Liver (tissue), 3 donors: ENCODE results near the gene TMPRSS7.

Source experiments
- JUND ChIP-seq, 2 donors: IDR thresholded peaks; 2 replicates each; pipeline ENCODE4 v1.6.1; 2016; ENCODE audit warnings: antibody characterized with exemption in 2 of 2
- MAX ChIP-seq: IDR thresholded peaks from 2 replicates; pipeline ENCODE4 v1.6.1; 2016; ENCODE audit warnings: antibody characterized with exemption
- RAD21 ChIP-seq, 2 donors: IDR thresholded peaks; 2 replicates each; pipeline ENCODE4 v1.6.1; 2016; ENCODE audit warnings: antibody characterized with exemption in 2 of 2, mild to moderate bottlenecking in 2 of 2
- YY1 ChIP-seq: IDR thresholded peaks from 2 replicates; pipeline ENCODE4 v1.6.1; 2016; ENCODE audit warnings: antibody characterized with exemption, mild to moderate bottlenecking
- ZBTB33 ChIP-seq: IDR thresholded peaks from 2 replicates; pipeline ENCODE4 v1.6.1; 2016; ENCODE audit warnings: antibody characterized with exemption
- TF ChIP-seq, protein P1 (sequence below): fragments of 150-350 bp; IDR thresholded peaks from 2 replicates; pipeline ENCODE4 v1.5.1; 2017; ENCODE audit warnings: improper control_type of control experiment, low read depth, low read length; ENCODE audit not compliant: missing input control
- donor health status: healthy.
- donor health status: healthy.

GRCh38 chr3:112018712-112019111 is 15.8 kb upstream of the TMPRSS7 start:
- TF ChIP-seq JUND (IDR thresholded peaks at IDR 0.05) (no peak), YY1 (no peak), ZBTB33 (no peak), RAD21 (IDR thresholded peaks at IDR 0.05) (no peak), MAX (no peak)
- TF ChIP-seq, protein P1, sequence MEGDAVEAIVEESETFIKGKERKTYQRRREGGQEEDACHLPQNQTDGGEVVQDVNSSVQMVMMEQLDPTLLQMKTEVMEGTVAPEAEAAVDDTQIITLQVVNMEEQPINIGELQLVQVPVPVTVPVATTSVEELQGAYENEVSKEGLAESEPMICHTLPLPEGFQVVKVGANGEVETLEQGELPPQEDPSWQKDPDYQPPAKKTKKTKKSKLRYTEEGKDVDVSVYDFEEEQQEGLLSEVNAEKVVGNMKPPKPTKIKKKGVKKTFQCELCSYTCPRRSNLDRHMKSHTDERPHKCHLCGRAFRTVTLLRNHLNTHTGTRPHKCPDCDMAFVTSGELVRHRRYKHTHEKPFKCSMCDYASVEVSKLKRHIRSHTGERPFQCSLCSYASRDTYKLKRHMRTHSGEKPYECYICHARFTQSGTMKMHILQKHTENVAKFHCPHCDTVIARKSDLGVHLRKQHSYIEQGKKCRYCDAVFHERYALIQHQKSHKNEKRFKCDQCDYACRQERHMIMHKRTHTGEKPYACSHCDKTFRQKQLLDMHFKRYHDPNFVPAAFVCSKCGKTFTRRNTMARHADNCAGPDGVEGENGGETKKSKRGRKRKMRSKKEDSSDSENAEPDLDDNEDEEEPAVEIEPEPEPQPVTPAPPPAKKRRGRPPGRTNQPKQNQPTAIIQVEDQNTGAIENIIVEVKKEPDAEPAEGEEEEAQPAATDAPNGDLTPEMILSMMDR = no peak
